ENCODE results near the gene SCAF1.
A peak's percentile ranks its signal among the peaks of the same experiment; 100 is the strongest.

Gene SCAF1

DNA sequence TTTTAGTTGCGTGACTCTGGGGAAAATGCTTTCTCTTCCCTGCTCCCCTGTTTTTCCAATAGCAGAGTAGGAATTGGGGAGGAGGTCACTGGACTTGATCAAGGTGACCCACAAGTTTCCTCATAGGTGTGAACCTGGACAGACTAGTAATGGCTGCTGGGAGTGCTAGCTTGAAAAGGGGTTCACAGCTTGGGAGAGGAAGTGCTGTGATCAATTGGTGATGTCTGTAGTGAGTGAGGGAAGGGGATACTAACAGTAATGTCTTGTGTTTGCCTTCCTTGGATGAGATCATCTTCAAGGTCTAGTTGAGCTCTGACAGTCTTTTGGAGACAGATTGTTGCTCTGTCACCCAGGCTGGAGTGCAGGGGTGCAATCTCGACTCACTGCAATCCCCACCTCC is 25.5 kb downstream of the SCAF1 start:
- in situ Hi-C loops (cut with HindIII; ENCODE audit: low pct_unique_long_range_greater_than_20kb, low sequenced_read_pairs): no loop called here
- no peak for TF ChIP-seq JUND (IDR thresholded peaks at IDR 0.05; ENCODE audit: low read depth)
- DNase-seq (ENCODE audit: low read depth in 1 of 2, low spot score in 1 of 2): no peak

DNA sequence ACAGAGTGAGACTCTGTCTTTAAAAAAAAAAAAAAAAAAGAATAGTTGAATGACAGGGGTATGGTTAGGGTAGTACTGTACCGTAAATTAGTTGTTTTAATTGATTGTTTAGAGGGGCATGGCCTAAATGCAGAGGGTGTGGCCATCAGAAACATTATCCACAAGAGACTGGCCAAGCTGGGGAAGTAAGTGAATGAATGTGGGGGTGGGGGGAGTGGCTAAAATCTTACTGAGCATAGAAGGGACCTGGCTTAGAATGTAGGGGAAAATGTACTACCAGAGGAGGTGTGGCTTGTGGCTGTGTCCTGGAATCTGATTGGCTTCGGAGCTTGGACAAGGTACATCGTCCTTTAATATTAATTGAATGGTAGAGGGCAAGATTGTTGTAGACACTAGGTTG is 27.5 kb downstream of the SCAF1 start:
- in situ Hi-C loops (cut with HindIII; ENCODE audit: low pct_unique_long_range_greater_than_20kb, low sequenced_read_pairs): no loop called here
- no peak for DNase-seq (ENCODE audit: low read depth in 1 of 2, low spot score in 1 of 2)
- no peak for TF ChIP-seq JUND (IDR thresholded peaks at IDR 0.05; ENCODE audit: low read depth)

DNA sequence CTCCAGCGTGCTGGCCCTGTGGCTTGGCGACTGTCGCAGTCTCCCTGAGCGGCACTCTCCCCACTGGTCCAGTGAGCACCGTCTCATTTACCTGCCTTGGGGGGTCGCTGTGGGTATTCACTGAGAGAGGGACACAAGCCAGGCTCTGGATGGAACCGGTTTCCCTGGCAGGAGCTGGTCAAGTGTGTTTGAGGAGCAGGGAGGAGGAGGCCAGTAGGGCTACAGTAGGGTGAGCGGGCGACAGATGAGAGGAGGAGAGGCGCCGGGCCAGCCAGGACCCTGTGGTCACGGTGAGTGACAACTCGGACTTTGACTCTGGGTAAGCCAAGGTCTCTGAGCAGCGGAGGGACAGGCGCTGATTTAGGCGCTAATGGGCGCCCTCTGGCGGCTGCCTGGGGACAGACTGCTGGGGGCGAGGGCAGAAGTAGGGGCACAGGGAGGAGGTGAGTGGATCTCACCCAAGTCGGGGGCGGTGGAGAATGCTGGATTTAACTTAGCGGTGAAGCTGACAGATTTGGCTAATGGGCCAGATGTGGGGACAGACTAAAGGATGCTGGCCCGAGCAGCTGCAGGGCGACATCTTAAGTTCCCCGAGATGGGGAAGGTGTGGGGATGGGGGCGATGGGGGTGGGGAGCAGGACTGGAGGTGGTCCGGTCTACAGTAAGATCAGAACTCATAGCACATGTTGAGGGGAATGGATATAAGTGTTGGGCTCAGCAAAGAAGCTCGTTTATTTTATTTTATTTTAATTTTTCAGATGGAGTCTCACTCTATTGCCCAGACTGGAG is 30.3 kb downstream of the SCAF1 start:
- in situ Hi-C loops (cut with HindIII; ENCODE audit: low pct_unique_long_range_greater_than_20kb, low sequenced_read_pairs): no loop called here
- no peak for TF ChIP-seq JUND (IDR thresholded peaks at IDR 0.05; ENCODE audit: low read depth)
- DNase-seq (ENCODE audit: low read depth in 1 of 2, low spot score in 1 of 2): peak; percentile 76 to 93

DNA sequence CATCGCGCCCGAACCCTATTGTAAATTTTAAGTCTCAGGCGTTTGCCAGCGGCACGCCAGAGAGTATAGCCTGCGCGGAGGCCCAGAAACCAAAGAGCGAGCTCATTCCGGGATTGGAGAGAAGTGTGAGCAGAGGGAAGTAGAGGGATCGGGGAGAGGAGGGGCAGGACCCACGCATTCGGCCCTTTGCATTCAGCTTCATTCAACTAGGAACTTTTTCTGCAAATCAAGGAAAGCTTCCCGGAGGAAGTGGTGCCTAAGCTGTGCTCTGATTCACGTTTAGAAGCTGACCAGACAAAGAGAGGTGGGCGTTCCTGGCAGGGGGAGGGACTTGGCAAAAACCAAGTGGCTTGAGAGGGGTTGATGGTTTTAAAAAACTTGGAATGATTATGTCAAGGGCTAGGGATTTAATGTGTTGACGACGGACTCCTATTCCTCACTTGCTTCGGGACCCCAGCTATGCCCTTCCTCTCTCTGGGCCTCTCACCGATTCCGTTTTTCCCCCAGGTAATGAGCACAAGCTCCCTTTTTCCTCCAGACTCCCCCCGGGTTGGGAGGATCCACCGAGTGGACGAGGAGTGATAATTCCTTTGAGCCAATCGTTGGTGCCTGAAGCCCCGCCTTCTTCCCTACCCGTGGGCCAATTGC is 34.3 kb downstream of the SCAF1 start:
- peak in 1 of 2 experiments; percentile 55 for DNase-seq (ENCODE audit: low read depth in 1 of 2, low spot score in 1 of 2)
- no peak for TF ChIP-seq JUND (IDR thresholded peaks at IDR 0.05; ENCODE audit: low read depth)
- in situ Hi-C loops (cut with HindIII; ENCODE audit: low pct_unique_long_range_greater_than_20kb, low sequenced_read_pairs): no loop called here

DNA sequence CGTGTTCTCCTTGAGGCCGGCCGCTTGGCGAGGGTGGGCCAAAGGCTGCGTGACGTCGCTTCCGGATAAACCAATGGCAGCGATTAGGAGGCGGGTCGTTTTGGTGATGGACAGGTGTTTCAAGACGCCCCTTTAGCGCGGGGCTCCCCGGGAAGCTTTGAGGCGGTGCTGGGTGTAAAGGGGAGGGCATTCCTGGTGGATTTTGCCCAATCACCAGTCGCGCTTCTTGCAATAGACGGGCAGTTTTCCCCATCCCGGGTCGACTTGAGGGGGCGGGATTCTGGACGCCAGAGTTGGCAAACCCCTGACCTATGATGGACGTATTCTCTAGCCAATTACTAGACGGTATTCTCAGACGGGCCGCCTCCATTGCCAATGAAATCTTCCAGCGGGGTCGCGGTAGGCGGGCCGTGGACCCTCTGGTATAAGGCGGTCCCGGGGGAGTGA is 34.8 kb downstream of the SCAF1 start:
- TF ChIP-seq JUND (IDR thresholded peaks at IDR 0.05; ENCODE audit: low read depth): no peak
- DNase-seq (ENCODE audit: low read depth in 1 of 2, low spot score in 1 of 2): peak; percentile 95 to 99
- in situ Hi-C loops (cut with HindIII; ENCODE audit: low pct_unique_long_range_greater_than_20kb, low sequenced_read_pairs): no loop called here

DNA sequence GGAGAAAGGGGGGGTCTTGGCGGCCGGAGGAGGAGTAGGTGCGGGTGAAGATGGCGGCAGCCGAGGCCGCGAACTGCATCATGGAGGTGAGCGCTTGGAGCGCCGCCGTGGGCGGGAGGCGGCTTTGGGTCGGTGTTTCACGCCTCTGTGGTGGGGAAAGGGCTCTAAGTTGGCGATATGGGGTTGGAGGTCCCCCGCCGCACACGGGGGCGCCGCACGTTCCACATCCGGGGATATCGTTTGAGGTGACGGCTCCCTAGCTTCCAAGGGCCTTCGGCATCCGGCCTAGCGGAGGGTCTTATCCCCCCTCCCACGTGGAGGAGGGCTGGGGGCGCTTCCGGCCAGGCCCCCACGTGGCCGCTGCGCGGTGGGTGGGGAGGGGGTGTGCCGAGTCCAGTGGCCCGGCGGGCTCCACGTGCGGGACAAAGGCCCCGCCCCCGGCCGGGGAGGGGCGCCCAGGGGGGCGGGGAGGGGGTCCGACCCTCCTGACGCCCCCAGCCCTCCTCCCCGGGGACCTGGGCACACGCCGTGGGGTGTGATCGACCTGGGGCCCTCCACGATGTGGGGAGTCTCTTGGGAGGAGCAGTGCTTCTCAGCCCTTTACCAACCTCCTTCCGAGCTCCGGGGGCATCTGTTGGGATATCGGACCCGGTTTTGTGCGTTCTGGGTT is 35.4 kb downstream of the SCAF1 start, which contains the start of gene PRMT1:
TSS of gene PRMT1 (plus strand) at position 41 of the 670 bp plus-strand sequence. CDS start at position 51, 10 bp downstream.
- DNase-seq (ENCODE audit: low read depth in 1 of 2, low spot score in 1 of 2): peak in 1 of 2 experiments; percentile 30
- in situ Hi-C loops (cut with HindIII; ENCODE audit: low pct_unique_long_range_greater_than_20kb, low sequenced_read_pairs): no loop called here
- no peak for TF ChIP-seq JUND (IDR thresholded peaks at IDR 0.05; ENCODE audit: low read depth)

DNA sequence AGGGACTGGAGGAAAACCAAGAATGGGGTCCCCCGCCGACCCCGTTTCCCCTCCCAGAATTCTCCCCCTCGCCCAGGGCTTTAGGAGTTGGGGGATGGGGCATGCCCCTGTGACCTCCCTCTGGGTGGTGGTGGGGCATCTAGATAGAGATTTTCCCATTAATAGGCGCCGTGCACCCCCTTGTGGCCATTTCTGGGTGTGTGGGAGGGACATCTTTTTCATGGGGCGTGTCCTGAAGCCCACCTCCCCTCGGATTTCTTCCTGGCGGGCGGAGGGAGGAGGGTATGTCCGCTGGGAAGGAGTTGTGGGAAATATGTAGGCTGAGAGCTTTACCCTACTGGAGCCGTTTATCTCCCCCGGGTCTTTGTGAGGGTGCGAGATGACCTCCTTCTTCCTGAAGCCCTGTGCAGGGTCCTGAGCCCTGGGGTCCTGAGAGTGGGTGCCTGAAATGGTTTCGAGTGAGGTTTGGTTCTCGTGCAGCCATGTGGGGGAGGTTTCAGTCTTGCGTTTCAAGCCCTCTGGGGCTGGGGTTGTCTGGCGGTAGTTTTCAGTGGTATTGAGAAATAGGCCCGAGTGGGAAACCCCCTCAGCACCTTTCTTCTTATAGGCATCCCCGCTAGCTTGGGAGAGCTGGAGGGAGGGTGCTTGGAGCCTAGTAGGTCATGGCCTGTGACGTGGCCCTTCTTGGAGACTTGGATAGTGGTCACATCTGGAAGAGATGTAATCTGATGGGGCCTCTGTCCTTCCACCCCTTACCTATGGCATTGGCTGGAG is 36.1 kb downstream of the SCAF1 start:
- TF ChIP-seq JUND (IDR thresholded peaks at IDR 0.05; ENCODE audit: low read depth): no peak
- in situ Hi-C loops (cut with HindIII; ENCODE audit: low pct_unique_long_range_greater_than_20kb, low sequenced_read_pairs): no loop called here
- DNase-seq (ENCODE audit: low read depth in 1 of 2, low spot score in 1 of 2): peak in 1 of 2 experiments; percentile 45

DNA sequence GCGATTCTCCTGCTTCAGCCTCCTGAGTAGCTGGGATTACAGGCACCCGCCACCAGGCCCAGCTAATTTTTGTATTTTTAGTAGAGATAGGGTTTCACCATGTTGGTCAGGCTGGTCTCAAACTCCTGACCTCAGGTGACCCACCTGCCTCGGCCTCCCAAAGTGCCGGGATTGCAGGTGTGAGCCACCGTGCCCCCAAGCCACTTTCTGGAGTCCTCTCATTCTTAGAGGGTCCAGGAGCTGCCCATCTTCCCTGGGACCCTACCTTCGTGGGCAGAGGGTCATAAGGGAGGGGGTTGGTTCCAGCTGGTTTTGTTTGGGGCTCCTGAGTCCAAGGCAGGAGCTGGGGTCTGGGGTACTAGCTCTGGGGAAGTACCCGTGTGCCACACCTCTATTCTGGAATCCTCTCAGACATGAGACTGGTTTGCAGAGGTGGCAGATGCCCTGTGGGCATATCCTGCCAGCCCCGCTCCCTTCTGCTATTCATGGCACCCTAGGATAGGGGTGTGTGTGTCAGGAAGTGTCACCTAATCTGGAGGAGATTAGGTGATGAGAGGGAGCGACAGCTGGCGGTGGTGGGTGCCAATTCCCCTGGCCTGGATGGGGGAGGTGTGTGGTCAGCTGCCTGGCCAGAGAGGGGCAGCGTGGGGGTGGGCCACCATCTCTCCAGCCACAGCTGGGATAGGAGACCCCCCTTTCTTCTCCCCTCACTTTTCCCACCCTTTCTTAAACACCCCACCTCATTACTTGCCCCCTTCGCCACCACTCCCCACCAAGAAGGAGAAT is 37.2 kb downstream of the SCAF1 start:
- no peak for DNase-seq (ENCODE audit: low read depth in 1 of 2, low spot score in 1 of 2)
- no peak for TF ChIP-seq JUND (IDR thresholded peaks at IDR 0.05; ENCODE audit: low read depth)

DNA sequence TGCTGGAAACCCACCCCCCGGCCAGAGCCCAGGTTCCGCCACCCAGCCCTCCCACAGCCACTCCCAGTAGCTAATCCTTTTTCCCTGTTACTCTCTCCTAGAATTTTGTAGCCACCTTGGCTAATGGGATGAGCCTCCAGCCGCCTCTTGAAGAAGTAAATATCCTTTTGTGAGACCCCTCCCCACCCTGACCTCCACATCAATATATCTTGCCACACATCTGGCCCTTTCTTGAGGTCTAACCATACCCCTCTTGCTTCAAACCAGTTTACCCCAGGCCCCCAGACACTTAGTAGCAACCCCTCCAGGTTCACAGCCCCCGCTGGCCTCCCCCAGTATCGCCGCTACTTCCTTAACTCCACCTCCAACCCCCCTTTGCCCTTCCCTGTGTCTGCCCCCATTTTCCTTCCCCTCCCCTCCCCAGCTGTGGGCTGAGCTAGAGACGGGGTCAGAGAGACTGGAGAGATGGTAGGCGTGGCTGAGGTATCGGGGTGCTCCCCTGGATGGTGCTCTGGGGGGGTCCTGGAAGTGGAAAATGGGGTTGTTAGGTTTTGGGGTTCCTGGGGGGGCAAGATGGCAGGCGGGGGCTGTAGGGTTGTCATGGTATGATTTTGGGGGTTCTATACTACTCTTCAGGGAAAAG is 37.9 kb downstream of the SCAF1 start:
- no peak for TF ChIP-seq JUND (IDR thresholded peaks at IDR 0.05; ENCODE audit: low read depth)
- DNase-seq (ENCODE audit: low read depth in 1 of 2, low spot score in 1 of 2): no peak
- in situ Hi-C loops (cut with HindIII; ENCODE audit: low pct_unique_long_range_greater_than_20kb, low sequenced_read_pairs): no loop called here

More for the DNA sequence above, 37.2 kb downstream of the SCAF1 start:
- in situ Hi-C loops (cut with HindIII; ENCODE audit: low pct_unique_long_range_greater_than_20kb, low sequenced_read_pairs): no loop called here

DNA sequence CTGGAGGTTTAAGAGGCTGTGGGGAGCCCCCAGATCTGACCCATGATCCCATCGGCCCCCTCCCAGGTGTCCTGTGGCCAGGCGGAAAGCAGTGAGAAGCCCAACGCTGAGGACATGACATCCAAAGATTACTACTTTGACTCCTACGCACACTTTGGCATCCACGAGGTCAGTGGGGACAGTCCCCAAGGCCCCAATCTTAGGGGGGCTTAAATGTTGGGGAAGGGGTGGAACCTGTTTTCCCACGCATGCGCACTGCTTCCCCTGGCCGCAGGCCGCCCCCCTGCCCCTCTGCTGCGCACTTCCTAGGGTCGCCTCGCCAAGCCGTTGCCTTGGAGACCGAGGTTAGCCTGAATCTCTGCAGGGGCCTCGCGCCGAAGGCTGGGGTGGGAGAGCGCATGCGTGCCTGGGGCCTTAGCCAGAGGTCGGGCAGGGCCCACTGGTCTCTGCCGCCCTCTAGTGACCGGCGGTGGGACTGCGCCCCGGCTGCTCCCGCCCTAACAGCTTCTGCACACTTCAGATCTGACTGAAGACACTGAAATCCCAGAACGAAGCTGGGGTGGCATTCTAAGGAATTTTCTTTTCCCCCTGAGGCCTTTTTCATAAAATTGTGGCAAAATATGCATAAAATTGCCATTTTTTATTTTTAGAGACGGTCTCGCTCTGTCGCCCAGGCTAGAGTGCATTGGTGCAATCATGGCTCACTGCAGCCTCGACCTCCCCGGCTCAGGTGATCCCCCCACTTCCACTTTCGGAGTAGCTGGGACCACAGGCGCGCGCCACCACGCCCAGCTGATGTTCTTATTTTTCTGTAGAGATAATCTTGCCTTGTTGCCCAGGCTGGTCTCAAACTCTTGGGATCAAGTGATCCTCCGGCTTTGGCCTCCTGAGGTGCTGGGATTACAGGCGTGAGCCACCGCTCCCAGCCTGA is 38.7 kb downstream of the SCAF1 start:
- in situ Hi-C loops (cut with HindIII; ENCODE audit: low pct_unique_long_range_greater_than_20kb, low sequenced_read_pairs): no loop called here
- DNase-seq (ENCODE audit: low read depth in 1 of 2, low spot score in 1 of 2): peak; percentile 77 to 88
- TF ChIP-seq JUND (IDR thresholded peaks at IDR 0.05; ENCODE audit: low read depth): no peak
